Prostate gland (tissue), 2 donors: Measurements from ENCODE around the gene GMPPA. TPM values are rescaled to one million over a fixed set of nuclear protein-coding genes. Genes with fewer than 3 reads are reported as not detected.

Experiments
- DNase-seq: peaks from one replicate; pipeline ENCODE4 v3.0.0-alpha.2; 2019; ENCODE audit warnings: low spot score
- H3K27ac ChIP-seq, 2 donors: fragments of 200-600 bp; sonication (generic); 2 replicates each; pipeline ENCODE4 v1.5.1; 2017 to 2019
- H3K27me3 ChIP-seq: fragments of 200-600 bp; sonication (generic); replicated peaks from 2 replicates; pipeline ENCODE4 v1.5.1; 2019; ENCODE audit not compliant: insufficient read depth
- H3K36me3 ChIP-seq, 2 donors: fragments of 200-600 bp; sonication (generic); 1 replicate in 1 of 2; 2 replicates in 1 of 2; pipeline versions ENCODE4 v1.5.1 to v1.8.1; 2017 to 2019
- H3K4me1 ChIP-seq: fragments of 200-600 bp; sonication (generic); replicated peaks from 2 replicates; pipeline ENCODE4 v1.5.1; 2019
- H3K4me3 ChIP-seq, 2 donors: fragments of 200-600 bp; sonication (generic); 2 replicates each; pipeline ENCODE4 v1.5.1; 2017 to 2019
- H3K9me3 ChIP-seq: fragments of 200-600 bp; sonication (generic); 2 replicates; pipeline ENCODE4 v1.5.1; 2017
- POLR2A ChIP-seq: fragments of 450-650 bp; IDR thresholded peaks from one replicate; pipeline ENCODE4 v1.6.1; 2016; ENCODE audit warnings: antibody characterized with exemption, mild to moderate bottlenecking
- POLR2AphosphoS5 ChIP-seq: sonication (generic); formaldehyde crosslinking; IDR thresholded peaks from one replicate; pipeline ENCODE4 v1.6.1; 2017; ENCODE audit warnings: antibody characterized with exemption
- WGBS: methylation state at CpG from one replicate; pipeline ENCODE4 v1.1.5; 2018; 5-methylcytosine and 5-hydroxymethylcytosine counted together
- intact Hi-C: fragments of 100-400 bp; cut with DNase I; formaldehyde crosslinking; loops from one replicate; pipeline ENCODE4 v1.14.2; 2022
- total RNA-seq, 2 donors: library from RNA; depleted of rRNA; stranded (reverse); fragments of >200 nt; gene quantifications; one replicate each; pipeline ENCODE4 v1.1.0, GENCODE V29; 2016
- TF ChIP-seq, protein P1 (sequence below), 4 experiments: fragments of 200-600 bp in 2 of 4; fragments of 450-650 bp in 2 of 4; sonication (generic) in 2 of 4; IDR thresholded peaks; 1 replicate in 3 of 4; 2 replicates in 1 of 4; pipeline ENCODE4 v1.5.1; 2016 to 2019; ENCODE audit warnings: antibody characterized with exemption in 4 of 4, mild to moderate bottlenecking in 2 of 4, moderate library complexity in 2 of 4

GMPPA gene
- total RNA-seq, 2 donors from 2014 or later: 41.2 to 53.8 TPM

GRCh38 chr2:219532378-219532649, 33.6 kb downstream of the GMPPA start:
- TF ChIP-seq, protein P1, sequence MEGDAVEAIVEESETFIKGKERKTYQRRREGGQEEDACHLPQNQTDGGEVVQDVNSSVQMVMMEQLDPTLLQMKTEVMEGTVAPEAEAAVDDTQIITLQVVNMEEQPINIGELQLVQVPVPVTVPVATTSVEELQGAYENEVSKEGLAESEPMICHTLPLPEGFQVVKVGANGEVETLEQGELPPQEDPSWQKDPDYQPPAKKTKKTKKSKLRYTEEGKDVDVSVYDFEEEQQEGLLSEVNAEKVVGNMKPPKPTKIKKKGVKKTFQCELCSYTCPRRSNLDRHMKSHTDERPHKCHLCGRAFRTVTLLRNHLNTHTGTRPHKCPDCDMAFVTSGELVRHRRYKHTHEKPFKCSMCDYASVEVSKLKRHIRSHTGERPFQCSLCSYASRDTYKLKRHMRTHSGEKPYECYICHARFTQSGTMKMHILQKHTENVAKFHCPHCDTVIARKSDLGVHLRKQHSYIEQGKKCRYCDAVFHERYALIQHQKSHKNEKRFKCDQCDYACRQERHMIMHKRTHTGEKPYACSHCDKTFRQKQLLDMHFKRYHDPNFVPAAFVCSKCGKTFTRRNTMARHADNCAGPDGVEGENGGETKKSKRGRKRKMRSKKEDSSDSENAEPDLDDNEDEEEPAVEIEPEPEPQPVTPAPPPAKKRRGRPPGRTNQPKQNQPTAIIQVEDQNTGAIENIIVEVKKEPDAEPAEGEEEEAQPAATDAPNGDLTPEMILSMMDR (IDR thresholded peaks at IDR 0.05): no peak
- DNase-seq: no peak
- 58% methylated on average over 2 of the region's 8 CpGs for WGBS
- Histone ChIP-seq H3K4me3 (no peak overlapping the region), H3K27me3 (no peaks in the 10 kb centered on the region), H3K27ac (no peak overlapping the region), H3K36me3 (no peaks in the 10 kb centered on the region), H3K9me3 (no peaks in the 10 kb centered on the region), H3K4me1 (no peaks in the 10 kb centered on the region)
- intact Hi-C loops: loop anchor here (10.0 kb wide), 1 partner anchor 238 kb away; no protein-coding TSS in a partner anchor

DNA sequence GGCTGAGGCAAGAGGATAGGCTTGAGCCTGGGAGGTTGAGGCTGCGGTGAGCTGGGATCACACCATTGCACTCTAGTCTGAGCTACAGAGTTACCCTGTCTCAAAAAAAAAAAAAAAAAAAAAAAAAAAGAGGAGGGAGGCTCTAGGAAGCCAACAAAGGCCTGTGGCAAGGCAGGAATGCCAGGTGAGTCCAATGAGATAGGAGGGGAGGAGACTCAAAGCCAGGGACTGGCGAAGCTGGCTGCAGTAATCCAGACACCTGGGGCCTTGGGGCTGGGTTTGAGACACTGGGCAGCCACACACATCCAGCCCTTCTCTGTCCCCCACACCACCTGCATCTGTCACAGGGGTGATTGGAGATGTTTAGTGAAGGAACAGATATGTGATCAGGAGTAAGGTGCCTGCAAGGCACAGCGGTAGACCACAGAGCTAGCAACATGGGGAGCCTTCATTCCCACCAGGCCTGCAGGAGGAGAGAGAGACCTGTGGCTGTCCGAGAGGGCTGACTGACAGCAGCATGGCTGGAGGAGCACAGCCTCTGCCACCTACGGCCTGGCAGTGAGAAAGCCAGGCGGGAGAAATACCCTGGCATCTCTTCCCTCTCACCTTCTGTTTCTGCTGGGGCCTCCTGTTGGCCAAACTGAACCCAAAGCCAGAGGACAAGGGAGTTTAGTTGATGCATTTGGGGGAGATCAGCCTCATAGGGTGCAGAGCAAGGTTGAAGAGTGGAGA, 35.4 kb downstream of the GMPPA start:
- TF ChIP-seq, protein P1 (IDR thresholded peaks at IDR 0.05): no peak
- TF ChIP-seq POLR2A (no peak), POLR2AphosphoS5 (no peak)
- no peaks in the 10 kb centered on the region for H3K9me3 ChIP-seq
- H3K4me3 ChIP-seq: no peak overlapping the region
- no peaks in the 10 kb centered on the region for H3K36me3 ChIP-seq
- H3K27ac ChIP-seq: no peak overlapping the region
- no peak for DNase-seq
- H3K4me1 ChIP-seq: no peaks in the 10 kb centered on the region
- H3K27me3 ChIP-seq: no peaks in the 10 kb centered on the region
- intact Hi-C loops: loop anchor here (10.0 kb wide), 1 partner anchor 239 kb away; no protein-coding TSS in a partner anchor
- WGBS: 64% methylated on average over 6 of the region's 6 CpGs

DNA sequence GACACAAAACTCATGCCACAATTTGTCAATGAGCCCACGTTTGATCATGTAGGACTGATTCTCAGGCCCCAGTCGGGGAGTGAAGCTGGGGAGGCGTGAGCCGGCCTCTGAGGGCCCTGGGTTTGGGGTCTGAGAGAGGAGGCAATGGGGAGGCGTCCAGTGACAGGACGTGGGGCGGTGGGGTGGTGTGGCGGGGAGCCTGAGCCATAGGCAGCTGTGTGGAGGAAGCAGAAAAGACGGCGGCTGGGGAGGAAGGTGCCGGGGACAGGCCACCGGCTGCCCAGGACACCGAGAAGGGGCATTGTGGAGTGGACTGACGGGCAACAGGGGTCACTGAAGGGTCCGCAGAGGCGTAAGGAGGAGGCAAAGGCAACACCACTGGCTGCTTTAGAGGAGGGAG, 37.7 kb downstream of the GMPPA start:
- H3K4me1 ChIP-seq: no peaks in the 10 kb centered on the region
- DNase-seq: no peak
- no peak for TF ChIP-seq POLR2A
- no peak for TF ChIP-seq POLR2AphosphoS5
- TF ChIP-seq, protein P1 (IDR thresholded peaks at IDR 0.05): no peak
- no peaks in the 10 kb centered on the region for H3K27me3 ChIP-seq
- H3K4me3 ChIP-seq: no peak overlapping the region
- H3K27ac ChIP-seq: no peak overlapping the region
- H3K36me3 ChIP-seq: peaks cover 4 to 7% of the 10 kb centered on the region in 2 donors
- WGBS: 79% methylated on average over 16 of the region's 16 CpGs
- intact Hi-C loops: loop anchor here (10.0 kb wide), 1 partner anchor 242 kb away; no protein-coding TSS in a partner anchor
- H3K9me3 ChIP-seq: no peaks in the 10 kb centered on the region

- TF ChIP-seq POLR2A (no peak), POLR2AphosphoS5 (no peak)
- TF ChIP-seq, protein P1 (IDR thresholded peaks at IDR 0.05): no peak
- Histone ChIP-seq H3K27me3 (no peaks in the 10 kb centered on the region), H3K4me1 (peaks cover 4% of the 10 kb centered on the region), H3K4me3 (no peak overlapping the region), H3K9me3 (no peaks in the 10 kb centered on the region), H3K27ac (no peak overlapping the region), H3K36me3 (peaks cover 4 to 7% of the 10 kb centered on the region in 2 donors)
- DNase-seq: no peak
- WGBS: 50% methylated on average over 9 of the region's 9 CpGs
- intact Hi-C loops: loop anchor here (10.0 kb wide), 1 partner anchor 242 kb away; no protein-coding TSS in a partner anchor
These were observed 38.3 kb downstream of the GMPPA start for GRCh38 chr2:219536967-219537366.
